GM18511 (cell line): ENCODE results near the gene SLF2.
A peak's percentile ranks its signal among the peaks of the same experiment; 100 is the strongest.

Experiments
- ATAC-seq: cut with Tn5 transposase; IDR thresholded peaks from one replicate; pipeline ENCODE4 v1.9.1; 2021; ENCODE audit warnings: mild to moderate bottlenecking, moderate library complexity; ENCODE audit not compliant: unreplicated experiment

Gene SLF2

DNA sequence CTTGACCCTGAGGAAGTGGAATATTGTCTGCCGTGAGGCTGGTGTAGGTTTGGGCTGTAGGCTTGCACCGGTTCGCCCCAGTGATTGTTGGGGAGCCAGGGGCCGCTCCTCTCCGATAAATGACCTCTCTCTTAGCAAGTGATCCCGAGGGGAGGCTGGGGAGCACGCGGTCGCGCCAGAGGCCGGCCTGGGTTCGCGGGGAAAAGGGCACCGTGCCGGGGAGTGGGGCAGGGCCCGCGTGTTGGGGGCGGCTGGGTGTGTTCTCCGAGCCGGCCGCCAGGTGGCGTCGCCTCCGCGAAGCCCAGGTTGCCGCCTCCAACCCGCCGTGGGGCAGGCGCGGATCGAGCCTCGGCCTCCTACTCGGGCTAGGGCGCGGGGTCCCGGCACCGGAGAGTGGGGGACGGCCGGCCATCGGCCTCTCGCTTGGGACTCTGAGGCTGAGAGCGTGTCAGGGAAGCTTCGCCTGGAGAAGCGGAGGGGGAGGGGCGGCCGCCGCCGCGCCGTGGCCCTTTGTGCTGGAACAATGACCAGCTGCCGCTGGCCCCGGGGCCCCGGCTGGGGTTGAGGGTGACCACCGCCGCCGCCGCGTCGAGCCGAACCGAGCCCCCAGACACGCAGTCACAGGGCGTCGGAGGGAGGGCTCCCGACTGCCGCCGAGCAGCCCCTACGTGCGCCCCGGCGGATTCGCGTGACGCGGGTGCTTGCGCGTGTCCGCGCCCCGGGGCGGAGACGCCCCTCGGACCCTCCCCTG is 86.4 kb downstream of the SLF2 start:
- peak; percentile 47 for ATAC-seq

DNA sequence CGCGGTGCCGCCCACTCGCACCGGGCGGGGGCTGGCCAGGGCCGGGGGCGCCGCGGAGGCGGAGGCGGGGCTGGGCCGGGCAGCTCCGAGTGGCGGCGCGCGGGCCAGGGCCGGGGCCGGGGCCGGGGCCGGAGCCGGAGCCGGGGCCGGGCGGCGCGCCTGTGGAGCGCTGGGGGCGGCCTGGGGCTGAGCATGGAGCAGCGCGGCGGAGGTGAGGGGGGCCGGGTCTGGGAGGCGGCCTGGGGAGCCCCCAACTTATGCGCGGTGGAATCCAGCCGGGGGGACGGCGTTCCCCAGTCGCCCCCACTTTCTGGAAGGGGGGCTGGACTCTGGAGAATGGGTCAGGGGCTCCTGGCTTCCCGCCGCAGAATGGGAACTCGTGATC is 87.0 kb downstream of the SLF2 start, which contains the start of gene LZTS2:
Gene LZTS2 (plus strand): TSS at position 67 of the 385 bp plus-strand sequence. CDS start 2,731 bp downstream, outside the sequence.
- ATAC-seq = no peak

DNA sequence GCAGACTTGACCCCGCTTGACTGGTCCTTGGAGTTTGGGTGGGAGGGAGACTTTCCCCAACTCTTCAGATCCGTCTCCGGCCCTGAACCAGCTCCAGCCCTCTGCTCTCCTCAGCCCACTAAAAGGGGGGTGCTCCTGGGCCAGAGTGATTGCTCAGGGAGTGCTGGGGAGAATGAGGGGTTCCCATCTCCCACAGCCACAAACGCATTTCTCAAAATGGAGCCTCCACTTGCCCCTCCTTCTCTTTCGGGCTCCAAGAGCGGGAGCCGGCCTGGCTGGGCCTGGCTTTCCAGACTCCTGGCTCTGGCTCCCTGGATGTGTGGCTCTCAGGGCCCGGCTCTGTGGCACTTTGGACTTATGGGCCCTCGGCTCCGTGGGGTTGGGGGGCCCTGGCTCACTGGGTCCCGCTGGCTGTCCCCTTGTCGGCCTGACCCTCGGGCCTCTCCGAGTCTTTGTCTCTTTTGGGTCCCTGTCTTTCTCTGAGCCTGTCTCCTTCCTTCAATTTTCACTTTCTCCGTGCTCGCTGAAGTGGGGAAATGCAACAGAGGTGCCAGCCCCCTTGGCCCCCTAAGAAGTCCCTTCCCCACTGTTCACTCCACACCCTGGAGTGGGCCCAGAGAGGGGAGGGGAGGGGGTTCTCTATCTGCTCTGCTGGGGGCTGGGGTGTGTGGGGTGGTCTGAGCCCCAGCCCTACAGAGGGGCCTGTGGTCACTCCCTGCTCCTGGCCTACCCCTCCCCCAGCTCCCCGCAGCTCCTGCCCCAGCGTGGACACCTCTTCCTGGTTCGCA is 87.6 kb downstream of the SLF2 start:
- ATAC-seq = no peak

DNA sequence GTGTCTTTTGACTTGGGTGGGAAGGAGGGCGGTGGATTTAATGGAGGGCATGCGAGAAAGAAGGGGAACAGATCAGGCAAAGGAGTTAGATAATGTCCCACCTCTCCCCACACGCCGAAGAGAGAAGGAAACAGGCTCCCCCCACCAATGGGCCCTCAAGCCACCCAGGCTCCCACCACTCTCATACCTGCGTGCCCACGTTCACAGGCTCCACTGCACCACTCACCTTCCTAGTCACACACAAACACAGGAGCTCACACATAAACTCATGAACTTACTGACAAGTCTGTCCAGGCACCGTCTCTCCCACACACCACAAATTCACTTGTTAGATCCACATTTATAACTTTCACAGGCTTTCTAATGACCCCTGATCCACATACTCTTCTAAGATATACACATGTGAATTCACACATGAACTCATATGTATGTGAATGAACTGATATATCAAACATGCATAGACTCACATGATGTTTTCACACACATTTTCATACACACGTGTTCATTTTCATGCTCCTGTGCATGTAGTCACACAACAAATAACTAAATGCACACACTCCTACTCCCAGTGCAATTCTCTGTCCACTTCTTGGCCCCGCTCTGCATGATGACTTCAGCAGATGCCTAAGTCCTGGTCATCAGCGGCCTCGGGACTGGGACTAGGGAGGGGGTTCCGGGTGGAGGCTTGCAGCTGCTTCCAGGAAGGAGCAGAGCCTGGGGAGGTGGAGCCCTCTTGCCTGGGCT is 88.3 kb downstream of the SLF2 start:
- no peak for ATAC-seq

DNA sequence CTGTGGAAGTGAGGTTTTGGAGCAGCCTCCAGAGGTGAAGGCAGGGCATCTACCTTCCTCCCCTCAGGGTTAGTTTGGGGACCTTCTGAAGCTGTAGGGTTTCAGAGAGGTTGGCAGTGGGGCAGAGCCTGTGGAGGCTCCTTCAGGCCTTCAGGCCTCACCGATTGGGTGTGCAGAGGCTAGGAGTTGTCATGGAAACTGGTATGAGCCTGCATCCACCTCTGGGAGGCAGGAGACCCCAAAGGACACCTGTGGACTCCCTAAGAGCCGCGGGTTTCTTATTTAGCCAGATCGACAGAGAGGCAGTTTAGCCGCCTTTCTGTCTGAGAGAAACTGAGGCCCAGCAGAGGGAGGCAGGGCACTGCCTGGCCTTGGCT is 88.9 kb downstream of the SLF2 start:
- no peak for ATAC-seq

DNA sequence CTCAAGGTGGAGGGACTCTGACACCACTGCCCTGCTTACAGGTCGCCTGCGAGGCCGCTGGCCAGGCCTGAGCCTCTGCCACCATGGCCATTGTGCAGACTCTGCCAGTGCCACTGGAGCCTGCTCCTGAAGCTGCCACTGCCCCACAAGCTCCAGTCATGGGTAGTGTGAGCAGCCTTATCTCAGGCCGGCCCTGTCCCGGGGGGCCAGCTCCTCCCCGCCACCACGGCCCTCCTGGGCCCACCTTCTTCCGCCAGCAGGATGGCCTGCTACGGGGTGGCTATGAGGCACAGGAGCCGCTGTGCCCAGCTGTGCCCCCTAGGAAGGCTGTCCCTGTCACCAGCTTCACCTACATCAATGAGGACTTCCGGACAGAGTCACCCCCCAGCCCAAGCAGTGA is 89.7 kb downstream of the SLF2 start:
- no peak for ATAC-seq

DNA sequence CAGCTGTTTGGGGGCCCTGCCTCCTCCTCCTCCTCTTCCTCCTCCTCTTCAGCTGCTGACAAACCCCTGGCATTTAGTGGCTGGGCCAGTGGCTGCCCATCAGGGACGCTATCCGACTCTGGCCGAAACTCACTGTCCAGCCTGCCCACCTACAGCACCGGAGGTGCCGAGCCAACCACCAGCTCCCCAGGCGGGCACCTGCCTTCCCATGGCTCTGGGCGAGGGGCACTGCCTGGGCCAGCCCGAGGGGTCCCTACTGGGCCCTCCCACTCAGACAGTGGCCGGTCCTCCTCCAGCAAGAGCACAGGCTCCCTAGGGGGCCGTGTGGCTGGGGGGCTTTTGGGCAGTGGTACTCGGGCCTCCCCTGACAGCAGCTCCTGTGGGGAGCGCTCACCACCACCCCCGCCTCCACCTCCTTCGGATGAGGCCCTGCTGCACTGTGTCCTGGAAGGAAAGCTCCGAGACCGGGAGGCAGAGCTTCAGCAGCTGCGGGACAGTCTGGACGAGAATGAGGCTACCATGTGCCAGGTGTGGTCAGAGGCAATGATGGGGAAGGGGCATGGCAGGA is 91.0 kb downstream of the SLF2 start:
- ATAC-seq = no peak

DNA sequence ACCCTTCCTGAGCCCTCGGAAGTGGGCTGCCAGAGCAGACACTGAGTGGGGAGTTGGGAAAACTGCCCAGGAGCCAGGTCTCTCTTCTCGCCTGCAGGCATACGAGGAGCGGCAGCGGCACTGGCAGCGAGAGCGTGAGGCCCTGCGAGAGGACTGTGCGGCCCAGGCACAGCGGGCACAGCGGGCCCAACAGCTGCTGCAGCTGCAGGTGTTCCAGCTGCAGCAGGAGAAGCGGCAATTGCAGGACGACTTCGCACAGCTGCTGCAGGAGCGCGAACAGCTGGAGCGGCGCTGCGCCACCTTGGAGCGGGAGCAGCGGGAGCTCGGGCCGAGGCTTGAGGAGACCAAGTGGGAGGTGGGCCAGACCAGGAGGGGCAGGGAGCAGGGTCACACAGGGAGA is 92.6 kb downstream of the SLF2 start:
- no peak for ATAC-seq

DNA sequence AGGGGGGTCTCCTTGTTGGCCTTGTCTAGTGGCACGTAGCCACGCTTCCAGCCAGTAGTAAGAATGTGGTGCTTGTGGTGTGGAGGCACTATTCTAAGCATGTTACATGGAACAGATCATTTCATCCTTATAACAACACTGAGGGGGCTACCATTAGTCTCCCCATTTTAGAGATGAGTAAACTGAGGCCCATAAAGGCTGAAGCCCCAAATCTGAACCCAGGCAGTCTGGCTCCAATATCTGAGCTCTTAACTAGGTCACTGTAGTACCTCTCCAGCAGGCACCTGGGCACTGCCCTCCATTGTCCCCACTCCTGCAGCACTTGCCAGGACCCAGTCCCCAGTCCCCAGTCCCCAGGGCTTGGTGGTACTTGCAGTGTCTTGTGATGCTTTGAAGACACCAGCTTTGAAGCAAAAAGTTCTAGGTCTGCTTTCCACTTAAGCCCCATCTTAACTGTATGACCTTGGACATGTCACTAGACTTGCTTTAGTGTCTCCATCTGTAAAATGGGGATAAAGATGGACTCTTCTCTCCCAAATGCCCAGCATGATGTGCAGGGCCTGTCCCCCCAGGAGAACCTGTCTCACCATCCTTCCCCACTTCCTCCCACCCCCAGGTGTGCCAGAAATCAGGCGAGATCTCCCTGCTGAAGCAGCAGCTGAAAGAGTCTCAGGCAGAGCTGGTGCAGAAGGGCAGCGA is 93.3 kb downstream of the SLF2 start:
- no peak for ATAC-seq

DNA sequence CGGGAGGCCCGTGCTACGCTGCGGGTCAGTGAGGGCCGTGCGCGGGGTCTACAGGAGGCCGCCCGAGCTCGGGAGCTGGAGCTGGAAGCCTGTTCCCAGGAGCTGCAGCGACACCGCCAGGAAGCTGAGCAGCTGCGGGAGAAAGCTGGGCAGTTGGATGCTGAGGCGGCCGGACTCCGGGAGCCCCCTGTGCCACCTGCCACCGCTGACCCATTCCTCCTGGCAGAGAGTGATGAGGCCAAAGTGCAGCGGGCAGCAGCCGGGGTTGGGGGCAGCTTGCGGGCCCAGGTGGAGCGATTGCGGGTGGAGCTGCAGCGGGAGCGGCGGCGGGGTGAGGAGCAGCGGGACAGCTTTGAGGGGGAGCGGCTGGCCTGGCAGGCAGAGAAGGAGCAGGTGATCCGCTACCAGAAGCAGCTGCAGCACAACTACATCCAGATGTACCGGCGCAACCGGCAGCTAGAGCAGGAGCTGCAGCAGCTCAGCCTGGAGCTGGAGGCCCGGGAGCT is 93.9 kb downstream of the SLF2 start:
- no peak for ATAC-seq

DNA sequence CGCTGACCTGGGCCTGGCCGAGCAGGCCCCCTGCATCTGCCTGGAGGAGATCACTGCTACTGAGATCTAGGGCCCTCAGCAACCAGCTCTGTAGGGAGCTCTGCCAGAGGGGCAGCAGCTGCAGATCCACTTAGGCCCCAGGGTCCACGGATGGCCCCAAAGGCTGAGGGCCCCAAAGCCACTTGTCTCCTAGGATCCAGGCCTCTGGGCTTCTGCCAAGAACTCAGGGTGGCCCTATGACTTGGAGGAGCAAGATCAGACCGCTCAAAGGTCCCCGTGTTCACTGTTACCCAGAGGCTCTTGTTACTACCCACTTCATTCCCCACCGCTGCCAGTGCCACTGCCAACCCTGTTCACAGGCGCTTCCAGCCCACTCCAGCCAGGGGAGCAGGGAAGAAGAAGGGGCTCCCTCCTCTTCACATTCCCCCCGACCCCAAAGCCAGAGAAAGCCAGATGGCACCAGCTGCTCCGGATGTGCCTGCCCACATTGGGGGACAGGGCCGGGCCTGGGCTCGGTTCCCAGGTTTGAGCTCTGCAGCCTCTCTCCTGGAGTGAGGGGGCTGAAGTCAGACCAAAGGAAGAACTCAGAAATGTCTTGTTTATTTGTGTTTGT is 94.4 kb downstream of the SLF2 start:
- no peak for ATAC-seq

DNA sequence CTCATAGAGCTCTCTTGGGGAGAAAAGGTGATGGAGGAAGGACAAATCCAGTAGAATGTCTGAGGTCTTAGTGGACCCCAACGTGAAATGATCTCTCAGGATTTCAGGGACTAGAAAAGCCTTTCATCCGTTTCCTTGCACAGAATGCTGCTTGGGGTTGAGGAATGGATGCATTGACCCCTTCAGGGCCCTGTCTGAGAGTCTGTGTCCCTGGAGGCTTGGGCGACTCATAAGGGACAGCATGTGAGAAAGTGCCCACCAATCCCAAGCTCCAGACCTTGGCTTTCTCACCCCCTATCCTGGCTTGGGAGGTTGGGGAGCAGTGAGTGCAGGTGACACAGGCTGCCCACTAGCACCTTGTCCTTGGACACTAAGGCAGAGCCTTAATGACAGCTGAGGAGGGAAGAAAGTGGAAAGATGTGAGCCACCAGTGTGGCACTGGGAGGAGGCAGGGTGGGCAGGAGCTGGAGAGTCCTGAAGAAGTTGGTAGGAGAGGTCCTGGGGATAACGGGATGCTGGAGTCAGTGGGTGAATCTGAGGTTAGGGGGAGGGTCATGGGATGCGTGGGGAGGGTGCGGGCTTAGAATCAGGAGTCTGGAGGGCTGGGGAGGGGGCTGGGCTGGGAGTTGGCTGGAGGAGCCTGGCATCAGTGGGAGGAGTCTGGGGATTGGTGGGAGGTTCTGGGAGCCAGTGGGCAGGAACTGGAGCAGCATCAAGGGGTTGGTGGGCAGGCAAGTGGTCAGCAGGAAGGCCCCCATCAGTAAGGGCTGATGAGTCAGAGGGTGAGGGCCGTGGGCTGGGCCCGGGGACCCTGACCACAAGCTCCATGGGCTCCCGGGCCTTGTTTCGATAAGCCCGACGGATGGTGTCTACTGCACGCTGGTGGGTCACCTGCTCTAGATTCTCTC is 95.4 kb downstream of the SLF2 start:
- no peak for ATAC-seq

DNA sequence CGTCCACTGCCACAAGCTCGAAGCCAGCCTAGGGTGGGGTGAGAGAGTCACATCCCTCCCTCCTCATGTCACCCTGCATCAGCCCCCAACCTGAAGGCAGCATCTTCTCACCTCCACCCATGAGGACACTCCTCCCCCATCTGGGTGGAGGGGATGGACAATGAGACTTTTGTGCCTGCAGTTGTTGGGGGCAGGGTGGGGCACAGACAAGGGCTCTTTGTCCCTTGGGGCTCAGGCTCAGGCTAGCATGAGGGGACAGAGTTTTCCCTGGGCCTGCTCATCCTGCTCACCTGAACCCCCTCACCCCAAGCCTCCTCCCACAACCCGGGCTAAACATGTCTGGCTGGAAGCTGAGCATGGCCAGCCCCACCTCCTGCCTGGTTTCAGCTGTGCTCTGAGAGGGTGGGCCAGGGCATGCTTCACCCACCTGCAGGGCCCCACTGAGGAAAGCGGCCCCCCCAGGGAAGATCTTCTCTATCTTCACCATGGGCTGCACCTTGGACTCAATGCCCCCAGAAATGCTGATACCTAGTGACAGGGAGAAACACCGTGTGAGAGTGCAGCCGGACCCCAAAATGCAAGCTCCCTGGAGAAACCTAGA is 96.2 kb downstream of the SLF2 start:
- ATAC-seq = no peak

DNA sequence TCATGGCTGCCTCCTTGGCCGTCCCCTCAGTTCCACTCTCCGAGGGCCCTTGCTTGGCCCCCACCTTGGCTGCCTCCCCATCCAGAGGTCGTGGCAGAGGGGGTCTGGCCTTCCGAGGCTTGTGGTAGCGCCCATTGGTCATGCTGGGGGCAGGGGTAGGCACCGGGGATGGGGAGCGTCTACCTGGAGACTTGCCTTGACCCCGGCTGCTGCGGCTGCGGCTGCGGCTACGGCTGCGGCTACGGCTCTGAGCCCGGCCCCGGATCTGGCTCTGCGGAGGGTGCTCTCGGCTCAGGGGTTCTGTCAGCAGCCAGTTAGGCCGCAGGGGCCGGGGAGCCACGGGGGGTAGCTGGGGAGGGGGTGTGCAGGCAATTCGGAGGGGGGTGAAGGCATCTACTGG is 97.6 kb downstream of the SLF2 start:
- no peak for ATAC-seq

DNA sequence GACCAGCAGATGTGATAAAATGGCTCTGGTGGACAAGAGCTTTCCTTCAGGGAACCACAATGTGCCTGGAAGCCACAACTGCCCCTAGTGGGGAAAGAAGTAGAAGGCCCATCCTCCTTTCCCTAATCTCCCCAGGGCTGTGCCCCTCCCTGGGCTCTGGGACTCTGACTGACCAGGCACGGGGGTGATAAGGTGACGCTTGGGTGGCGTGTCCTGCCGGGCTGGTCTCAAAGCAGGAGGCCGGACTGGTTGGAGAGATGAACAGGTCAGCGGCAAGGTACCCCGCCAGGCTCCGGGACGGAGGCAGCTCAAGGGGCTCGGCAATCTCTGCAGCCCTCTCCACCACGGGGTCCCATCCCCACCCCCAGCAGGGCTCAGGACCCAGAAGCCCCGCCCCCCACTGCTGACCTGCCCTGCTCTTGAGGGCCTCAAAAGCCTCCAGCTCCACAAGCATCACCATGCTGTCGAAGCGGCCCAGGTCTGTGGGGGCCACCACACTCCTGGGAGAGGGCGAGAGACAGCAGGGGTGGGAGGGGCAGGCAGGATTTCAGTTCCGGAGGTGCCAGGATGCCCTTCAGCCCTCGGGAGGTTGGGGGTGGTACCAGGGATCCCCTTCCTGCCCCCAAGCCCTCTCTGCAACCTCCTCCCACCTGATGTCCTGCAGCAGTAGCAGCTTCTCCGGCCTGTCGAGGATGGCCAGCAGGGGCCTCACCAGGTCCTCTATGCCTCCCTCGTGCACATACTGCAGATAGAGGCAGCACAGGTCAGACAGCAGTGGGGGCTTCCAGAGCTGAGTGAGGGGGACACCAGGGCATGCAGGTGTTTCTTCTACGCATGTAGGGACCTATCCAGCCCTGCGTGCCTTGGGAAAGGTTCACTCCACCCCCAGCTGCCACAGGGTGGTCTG is 99.0 kb downstream of the SLF2 start:
- ATAC-seq = no peak

DNA sequence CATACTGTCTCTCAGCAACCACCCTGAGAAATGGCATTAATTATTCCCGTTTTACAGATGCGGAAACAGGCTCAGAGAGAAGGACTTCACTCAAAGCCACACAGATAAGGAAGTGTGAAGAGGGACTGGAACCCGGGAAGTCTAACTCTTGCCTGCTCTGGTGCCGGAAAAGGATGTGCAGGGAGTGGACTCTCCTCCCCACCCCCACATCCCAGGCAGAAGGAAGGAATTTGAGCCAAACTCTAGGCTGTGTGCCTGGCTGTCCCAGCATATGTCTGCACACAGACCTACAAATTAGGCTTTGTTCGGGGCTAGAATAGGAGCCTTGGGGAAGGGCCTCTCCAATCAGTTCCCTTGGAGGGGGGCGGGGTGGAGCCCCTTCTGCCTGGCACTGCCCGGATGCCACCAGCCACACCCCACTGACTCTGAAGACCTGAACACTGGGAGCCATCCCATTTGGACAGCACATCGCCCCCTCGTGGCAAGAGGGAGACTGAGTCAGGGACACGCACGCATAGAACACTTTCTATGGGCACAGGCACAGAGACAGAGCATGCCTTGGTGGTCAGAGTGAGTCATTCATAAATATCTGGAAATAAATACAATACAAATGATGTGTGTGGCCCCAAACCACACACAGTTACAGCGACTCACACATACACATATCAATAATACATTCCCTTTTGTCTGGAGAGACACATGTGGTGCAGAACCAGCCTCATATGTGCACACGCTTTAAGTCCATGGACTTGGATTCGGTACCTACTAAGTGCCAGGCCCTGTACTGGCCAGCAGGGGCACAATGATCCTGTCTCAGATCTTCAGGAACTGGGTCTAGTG is 100.0 kb downstream of the SLF2 start:
- ATAC-seq = peak; percentile 79

DNA sequence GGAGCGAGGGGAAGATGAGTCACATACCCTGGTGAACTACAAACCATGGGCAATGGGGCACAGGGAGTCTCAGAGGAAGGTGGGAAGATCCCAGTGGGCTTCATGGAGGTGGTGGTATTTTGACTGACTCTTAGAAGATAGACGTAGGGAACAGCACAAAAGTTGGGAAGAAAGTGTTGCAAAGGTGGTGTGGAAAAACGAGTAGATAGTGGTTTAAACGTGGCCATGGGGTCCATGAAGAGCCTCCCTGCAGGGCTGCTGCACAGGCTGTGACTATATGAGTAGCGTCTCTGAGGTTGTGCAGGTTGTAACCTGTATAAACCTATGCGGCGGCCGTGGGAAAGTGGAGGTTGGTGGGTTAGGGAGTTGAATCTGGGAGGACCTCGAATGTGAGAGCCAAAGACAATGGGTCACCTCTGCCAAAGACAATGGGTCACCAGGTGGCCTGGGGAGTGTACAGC is 100.6 kb downstream of the SLF2 start:
- no peak for ATAC-seq
